Left ventricle myocardium inferior (tissue), 1 donor: ENCODE results near the gene PIEZO1. TPM values are rescaled to one million over a fixed set of nuclear protein-coding genes. Genes with fewer than 3 reads are reported as not detected.

ENCODE experiments used
- DNase-seq: peaks from one replicate; pipeline ENCODE4 v3.0.0-alpha.2; 2020
- H3K27ac ChIP-seq: fragments of 200-600 bp; replicated peaks from 2 replicates; pipeline ENCODE4 v1.8.0; 2021
- H3K27me3 ChIP-seq: fragments of 200-600 bp; 2 replicates; pipeline ENCODE4 v1.8.0; 2021; ENCODE audit warnings: low read depth
- H3K36me3 ChIP-seq: fragments of 200-600 bp; 2 replicates; pipeline ENCODE4 v1.8.0; 2021
- H3K4me1 ChIP-seq: fragments of 200-600 bp; 2 replicates; pipeline ENCODE4 v1.8.0; 2021
- H3K4me3 ChIP-seq: fragments of 200-600 bp; 2 replicates; pipeline ENCODE4 v1.8.0; 2021; ENCODE audit warnings: mild to moderate bottlenecking, moderate library complexity
- H3K9me3 ChIP-seq: fragments of 200-600 bp; replicated peaks from 2 replicates; pipeline ENCODE4 v1.8.0; 2021
- intact Hi-C: fragments of 100-400 bp; cut with micrococcal nuclease; formaldehyde crosslinking; loops from one replicate; pipeline ENCODE4 v1.11.0; 2022
- total RNA-seq: library from RNA; stranded (reverse); fragmentation: NEBNext Ultra II Directional; extraction: Animal tissue kit (Norgen Biotek cat#: 25700); gene quantifications from one replicate; pipeline ENCODE4 v1.2.1, GENCODE V29; 2021
- TF ChIP-seq, protein P1 (sequence below): fragments of 200-600 bp; IDR thresholded peaks from 2 replicates; pipeline ENCODE4 v1.8.0; 2021; ENCODE audit warnings: antibody characterized with exemption, mild to moderate bottlenecking, borderline replicate concordance
- donor health status: DM: no; HTN: yes; CAD: no; lungs with severe emphysema.

PIEZO1 gene
- total RNA-seq, 1 donor from 2014 or later: 17.1 TPM

- H3K4me1 ChIP-seq: peaks cover 35% of the 10 kb centered on the region
- no peak overlapping the region for H3K4me3 ChIP-seq
- H3K9me3 ChIP-seq: peaks cover 13% of the 10 kb centered on the region
- H3K27ac ChIP-seq: no peak overlapping the region
- TF ChIP-seq, protein P1, sequence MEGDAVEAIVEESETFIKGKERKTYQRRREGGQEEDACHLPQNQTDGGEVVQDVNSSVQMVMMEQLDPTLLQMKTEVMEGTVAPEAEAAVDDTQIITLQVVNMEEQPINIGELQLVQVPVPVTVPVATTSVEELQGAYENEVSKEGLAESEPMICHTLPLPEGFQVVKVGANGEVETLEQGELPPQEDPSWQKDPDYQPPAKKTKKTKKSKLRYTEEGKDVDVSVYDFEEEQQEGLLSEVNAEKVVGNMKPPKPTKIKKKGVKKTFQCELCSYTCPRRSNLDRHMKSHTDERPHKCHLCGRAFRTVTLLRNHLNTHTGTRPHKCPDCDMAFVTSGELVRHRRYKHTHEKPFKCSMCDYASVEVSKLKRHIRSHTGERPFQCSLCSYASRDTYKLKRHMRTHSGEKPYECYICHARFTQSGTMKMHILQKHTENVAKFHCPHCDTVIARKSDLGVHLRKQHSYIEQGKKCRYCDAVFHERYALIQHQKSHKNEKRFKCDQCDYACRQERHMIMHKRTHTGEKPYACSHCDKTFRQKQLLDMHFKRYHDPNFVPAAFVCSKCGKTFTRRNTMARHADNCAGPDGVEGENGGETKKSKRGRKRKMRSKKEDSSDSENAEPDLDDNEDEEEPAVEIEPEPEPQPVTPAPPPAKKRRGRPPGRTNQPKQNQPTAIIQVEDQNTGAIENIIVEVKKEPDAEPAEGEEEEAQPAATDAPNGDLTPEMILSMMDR: no peak
- intact Hi-C loops: no loop called here
- DNase-seq: no peak
- no peaks in the 10 kb centered on the region for H3K36me3 ChIP-seq
- H3K27me3 ChIP-seq: no peaks in the 10 kb centered on the region
Measured at GRCh38 chr16:88759245-88759975, 25.6 kb downstream of the PIEZO1 start.

GRCh38 chr16:88758944-88759244, 26.1 kb downstream of the PIEZO1 start:
- H3K36me3 ChIP-seq: no peaks in the 10 kb centered on the region
- intact Hi-C loops: no loop called here
- H3K27me3 ChIP-seq: no peaks in the 10 kb centered on the region
- no peak overlapping the region for H3K27ac ChIP-seq
- DNase-seq: no peak
- no peak overlapping the region for H3K4me3 ChIP-seq
- peaks cover 35% of the 10 kb centered on the region for H3K4me1 ChIP-seq
- H3K9me3 ChIP-seq: peaks cover 13% of the 10 kb centered on the region
- TF ChIP-seq, protein P1: no peak

DNA sequence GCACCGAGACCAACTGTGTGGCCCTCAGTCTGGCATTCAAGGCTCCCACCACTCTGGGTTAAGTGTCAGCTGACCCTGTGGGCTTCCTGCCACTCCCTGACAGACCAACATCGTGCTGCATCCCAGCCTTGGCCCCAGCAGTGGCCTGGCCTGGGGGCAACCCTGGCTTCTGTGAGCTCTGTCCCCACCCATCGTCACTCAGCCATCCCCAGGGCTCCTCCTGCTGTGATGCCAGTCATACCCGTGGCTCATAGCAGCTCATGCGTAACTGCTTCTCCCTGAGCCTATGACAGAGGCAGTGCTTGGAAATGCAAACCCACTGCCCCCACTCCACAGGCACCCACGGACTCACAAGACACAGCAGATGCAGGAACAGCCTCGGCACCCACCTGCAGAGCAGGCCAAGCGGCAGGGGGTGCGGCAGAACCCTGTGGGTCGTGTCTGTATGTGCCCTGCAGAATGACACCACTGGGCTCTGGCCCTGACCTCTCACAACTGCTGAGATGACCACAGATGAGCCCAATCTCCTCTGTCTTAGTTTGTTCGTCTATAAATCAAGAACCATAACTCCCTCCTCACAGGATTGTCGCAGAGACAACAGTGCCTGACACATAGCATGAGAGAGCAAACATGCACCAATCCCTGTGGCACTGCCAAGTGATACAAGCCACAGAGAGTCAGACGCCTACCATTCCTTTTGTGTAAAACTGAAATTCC, 26.6 kb downstream of the PIEZO1 start:
- intact Hi-C loops: no loop called here
- Histone ChIP-seq H3K4me1 (peaks cover 31% of the 10 kb centered on the region), H3K27me3 (no peaks in the 10 kb centered on the region), H3K36me3 (no peaks in the 10 kb centered on the region), H3K27ac (no peak overlapping the region), H3K4me3 (no peak overlapping the region), H3K9me3 (peaks cover 13% of the 10 kb centered on the region)
- DNase-seq: no peak
- TF ChIP-seq, protein P1: no peak

DNA sequence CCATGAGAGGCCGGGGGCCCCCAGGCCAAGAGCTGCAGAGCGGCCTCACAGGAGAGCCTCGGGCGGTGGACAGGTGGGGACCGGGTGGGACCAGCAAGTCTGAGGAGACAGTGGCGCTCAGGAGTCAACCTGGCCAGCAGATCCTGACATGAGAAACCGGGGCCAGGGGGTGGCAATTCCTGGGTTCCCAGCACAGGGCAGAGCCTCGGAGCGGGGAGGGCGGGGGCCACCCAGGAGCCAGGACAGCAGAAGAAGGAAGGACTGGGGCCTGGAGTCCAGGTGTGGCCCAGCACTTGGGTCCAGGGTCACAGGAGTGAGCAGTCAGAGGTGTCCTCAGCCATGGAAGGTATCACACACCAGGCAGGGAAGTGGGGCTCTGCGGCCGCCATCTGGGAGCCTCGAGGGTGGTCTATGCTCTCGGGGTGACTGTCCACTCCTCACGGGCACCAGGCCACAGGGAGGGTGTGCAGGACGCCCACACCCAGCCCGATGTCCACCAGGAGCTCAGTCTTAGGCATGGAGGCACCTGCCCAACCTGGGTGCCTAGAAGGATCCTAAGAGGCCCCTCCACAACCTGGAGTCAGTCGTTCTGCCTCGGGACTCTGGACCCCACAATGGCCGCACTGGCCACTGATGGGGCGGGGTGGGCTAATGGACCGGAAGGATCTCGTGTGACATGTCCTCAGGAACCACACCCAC, 29.1 kb downstream of the PIEZO1 start:
- Histone ChIP-seq H3K36me3 (no peaks in the 10 kb centered on the region), H3K27me3 (no peaks in the 10 kb centered on the region), H3K4me1 (peaks cover 16% of the 10 kb centered on the region), H3K9me3 (peaks cover 13% of the 10 kb centered on the region), H3K27ac (no peak overlapping the region), H3K4me3 (no peak overlapping the region)
- intact Hi-C loops: no loop called here
- TF ChIP-seq, protein P1: no peak
- DNase-seq: no peak

- Histone ChIP-seq H3K4me3 (no peak overlapping the region), H3K4me1 (peaks cover 16% of the 10 kb centered on the region), H3K27ac (no peak overlapping the region), H3K9me3 (peaks cover 13% of the 10 kb centered on the region), H3K27me3 (no peaks in the 10 kb centered on the region), H3K36me3 (no peaks in the 10 kb centered on the region)
- DNase-seq: no peak
- TF ChIP-seq, protein P1: peak; percentile 30
- intact Hi-C loops: no loop called here
Measured at GRCh38 chr16:88754912-88755744, 29.9 kb downstream of the PIEZO1 start.
